Right ventricle myocardium inferior (tissue), 1 donor: ENCODE results near the gene RIOX2. TPM values are rescaled to one million over a fixed set of nuclear protein-coding genes. Genes with fewer than 3 reads are reported as not detected.
"Not testable (repeated sequence)": the region's sequence is repeated elsewhere in the genome, so short reads cannot be mapped to it uniquely, and the experiment has no call there.

Experiments used
- ATAC-seq: fragments of 200-7000 bp; cut with Tn5 transposase; one replicate; pipeline ENCODE4 v1.9.1; 2020; ENCODE audit warnings: mild to moderate bottlenecking, moderate library complexity
- DNase-seq: peaks from one replicate; pipeline ENCODE4 v3.0.0; 2021; ENCODE audit errors: missing footprints
- intact Hi-C: fragments of 100-400 bp; cut with DNase I; formaldehyde crosslinking; loops from one replicate; pipeline ENCODE4 v1.11.0; 2022
- long read RNA-seq: library from polyadenylated mRNA; unstranded; transcript quantifications from one replicate; pipeline ENCODE4 v2.0.0, GENCODE V29; 2021
- total RNA-seq: library from RNA; stranded (reverse); fragmentation: NEBNext Ultra II Directional; extraction: Animal tissue kit (Norgen Biotek cat#: 25700); gene quantifications from one replicate; pipeline ENCODE4 v1.2.1, GENCODE V29; 2021
- donor health status: DM: no; HTN: yes; CAD: no; lungs with severe emphysema.

RIOX2 gene
- total RNA-seq: 13.2 TPM
- long read RNA-seq, transcript RIOX2-203 (10 exons, 2,341 nt): major isoform, 7 of 17 reads
- long read RNA-seq, partial matches to known transcripts: 2 of 17 reads
- long read RNA-seq, other reads (novel, unspliced or antisense): 8 of 17 reads

DNA sequence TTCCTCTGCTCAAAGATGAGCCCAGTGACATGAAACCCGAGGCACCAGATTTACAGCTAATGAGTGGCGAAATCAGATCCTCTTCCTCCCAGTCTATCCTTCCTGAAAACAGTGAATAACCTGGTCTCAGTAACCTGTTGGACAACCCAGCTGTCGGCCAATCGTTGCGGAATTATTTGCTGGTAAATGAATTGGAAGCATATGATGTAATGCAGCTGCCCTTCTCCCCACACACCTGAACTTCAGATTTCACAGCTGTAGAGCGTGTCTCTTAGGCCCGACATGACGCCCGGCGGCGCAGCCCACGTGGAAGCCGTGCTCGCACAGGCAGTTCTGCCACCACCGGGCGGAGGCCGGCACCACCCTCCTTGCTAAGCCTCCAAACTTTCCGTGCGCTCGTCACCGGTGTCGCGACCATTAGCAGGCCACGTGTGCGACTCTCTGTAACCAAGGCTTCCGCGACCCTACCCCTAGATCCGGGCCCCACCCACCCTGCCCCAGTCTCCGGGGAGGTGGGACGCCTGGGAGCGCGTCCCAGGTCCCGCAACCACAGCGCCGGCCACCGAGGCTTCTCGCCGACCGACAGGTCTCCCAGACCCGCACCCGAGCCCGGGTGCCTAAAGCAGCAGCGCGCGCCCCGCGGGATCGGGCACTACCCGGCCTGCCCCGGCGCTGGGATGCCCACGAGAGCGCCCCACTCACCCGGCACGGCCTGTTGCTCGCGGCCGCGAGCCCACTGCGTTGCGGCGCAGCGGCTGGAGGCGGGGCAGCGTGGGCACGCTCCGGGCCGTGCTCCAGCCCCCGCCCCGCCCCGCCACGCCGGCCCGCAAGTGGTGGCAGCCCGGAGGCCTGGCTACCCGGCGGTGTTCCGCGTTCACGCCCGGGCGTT is at the start of gene RIOX2:
TSS of gene RIOX2 (minus strand) at position 753 of the 889 bp plus-strand sequence. CDS start 4,838 bp downstream, outside the sequence.
- intact Hi-C loops: loop anchor here (5.0 kb wide), 2 partner anchors 45 to 150 kb away; partner anchors contain the start of gene CRYBG3
- DNase-seq: peak; percentile 91
- peak; percentile 97 for ATAC-seq

DNA sequence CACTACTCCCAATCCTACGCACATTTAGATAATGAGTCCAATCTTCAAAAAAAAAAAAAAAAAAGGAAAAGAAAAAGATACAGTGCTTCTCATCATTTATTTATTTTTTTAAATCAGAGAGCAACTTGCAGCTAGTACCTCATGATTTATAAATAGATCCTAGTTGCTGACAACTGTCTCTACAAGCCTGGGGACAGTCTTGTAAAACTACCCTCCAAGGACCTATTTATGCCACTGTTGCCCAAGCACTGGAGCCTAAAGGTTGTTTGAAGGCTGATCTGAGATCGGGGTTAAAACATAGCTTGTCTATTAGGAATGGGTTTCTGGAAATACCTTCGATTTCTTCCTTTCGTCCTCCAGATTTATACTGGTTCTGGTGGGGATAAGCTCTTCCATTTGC is 48.2 kb upstream of the RIOX2 start:
- DNase-seq (no peak), ATAC-seq (no peak)
- intact Hi-C loops: no loop called here

- DNase-seq: no peak
- ATAC-seq: no peak
- intact Hi-C loops: loop anchor here (5.0 kb wide), 1 partner anchor 46 kb away; the partner anchor contains the start of gene RIOX2
Measured at GRCh38 chr3:98018301-98018700, 46.1 kb upstream of the RIOX2 start.

- no peak for ATAC-seq
- intact Hi-C loops: no loop called here
Measured at GRCh38 chr3:98014268-98014585, 42.0 kb upstream of the RIOX2 start.

DNA sequence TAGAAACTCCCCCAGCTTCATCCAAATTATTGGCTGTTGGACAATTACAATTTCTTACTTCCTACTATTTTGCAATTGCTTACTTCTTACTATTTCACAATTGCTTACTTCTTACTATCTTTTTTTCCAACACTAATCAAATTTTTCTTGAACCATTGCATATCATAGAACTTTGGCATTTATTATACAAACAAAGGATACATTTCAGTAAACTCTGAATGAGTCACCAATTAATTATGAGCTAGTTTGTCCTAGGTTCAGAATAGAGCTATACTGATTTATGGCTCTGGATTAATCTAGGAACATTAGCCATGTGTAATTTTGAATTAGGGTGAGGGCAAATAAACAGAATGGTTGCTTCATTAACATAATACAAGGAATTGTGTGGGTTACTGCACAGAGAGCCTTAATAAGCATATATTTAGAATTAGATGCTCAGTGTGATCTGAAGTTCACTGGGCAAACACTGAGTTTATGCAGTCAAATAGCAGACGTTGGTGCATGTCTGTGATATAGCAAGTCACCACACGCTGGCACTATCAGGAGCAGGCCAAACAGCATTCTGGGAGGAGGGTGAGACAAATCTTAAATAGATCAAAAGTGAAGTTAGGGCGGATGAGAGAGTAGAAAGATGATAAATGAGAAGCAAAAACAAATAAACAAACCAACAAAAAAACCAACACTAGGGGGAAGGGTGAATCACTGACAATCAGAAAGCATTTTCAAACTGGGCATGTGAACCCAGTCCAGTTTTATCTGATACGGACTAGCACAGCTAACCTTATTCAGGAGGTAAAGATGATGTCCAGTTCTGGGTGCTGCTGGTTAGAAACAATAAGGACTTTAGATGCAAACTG is 41.4 kb upstream of the RIOX2 start:
- intact Hi-C loops: no loop called here
- ATAC-seq (peak; percentile 27), DNase-seq (no peak)

More at GRCh38 chr3:98014268-98014585, 42.0 kb upstream of the RIOX2 start:
- DNase-seq: no peak

DNA sequence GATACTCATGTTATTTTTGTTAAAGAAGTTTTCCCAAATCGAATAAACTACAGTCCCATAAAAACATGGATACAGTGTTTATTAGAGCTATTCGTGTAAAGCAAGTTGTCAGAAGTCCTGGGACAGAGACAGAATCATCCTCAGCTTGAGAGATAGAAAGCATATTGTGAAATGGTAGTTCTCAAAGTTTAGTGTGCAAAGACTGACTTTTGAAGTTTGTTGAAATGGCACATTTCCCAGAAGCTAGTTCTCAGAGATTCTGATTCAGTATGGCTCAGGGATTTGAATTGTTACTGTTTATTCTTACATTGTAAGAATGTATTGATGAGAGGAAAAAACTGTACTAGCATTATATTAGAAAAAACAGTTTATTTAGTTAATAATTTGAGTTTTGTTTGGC is 40.7 kb upstream of the RIOX2 start:
- intact Hi-C loops: no loop called here
- no peak for DNase-seq
- peak; percentile 61 for ATAC-seq

DNA sequence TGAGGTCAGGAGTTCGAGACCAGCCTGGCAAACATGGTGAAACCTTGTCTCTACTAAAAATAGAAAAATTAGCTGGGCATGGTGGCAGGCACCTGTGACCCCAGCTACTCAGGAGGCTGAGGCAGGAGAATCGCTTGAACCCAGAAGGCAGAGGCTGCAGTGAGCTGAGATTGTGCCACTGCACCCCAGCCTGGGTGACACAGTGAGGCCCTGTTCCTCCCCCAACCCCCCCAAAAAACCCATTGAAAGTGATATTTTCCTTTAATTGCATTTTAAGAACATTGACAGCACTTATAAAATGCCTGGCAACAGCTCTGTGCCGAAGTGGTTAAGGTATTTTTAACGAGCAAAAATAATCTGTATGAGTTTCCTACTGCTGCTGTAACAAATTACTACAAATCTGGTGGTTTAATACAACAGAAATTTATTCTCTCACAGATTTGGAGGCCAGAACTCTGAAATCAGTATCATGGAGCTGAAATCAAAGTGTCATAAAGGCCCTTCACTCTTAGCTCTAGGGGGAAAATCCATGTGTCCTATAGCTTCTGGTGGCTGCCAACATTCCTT is 38.7 kb upstream of the RIOX2 start:
- intact Hi-C loops, ATAC-seq, DNase-seq: not testable (repeated sequence)

DNA sequence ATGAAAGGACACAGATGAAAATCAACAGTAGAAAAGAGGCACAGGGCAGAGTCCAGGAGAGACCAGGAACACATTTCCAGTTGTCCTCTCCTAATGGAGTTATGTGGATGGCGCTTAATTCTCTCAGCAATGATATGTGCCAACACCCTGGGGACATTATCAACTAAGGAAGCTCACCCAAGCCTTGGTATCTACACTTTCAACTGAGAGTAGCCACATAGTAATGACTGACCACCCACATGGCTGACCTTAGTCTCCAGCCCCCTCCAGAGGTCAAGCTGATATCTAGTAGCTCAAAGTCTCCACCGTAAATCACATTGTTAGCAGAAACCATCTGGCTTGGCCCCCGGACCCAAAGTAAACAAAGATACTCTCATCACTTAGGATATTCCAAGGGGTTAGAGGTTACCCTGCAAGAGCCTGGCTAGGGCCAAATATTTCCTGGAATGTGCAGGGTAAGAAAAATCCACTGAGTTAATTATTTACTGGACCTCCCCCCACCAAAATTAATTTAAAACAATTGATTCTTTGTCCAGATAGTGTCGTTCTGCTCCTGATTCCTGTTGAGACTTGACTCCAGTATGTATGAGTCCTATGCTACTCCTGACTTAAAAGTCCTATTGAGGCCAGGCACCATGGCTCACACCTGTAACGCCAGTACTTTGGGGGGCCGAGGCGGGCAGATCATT is 38.1 kb upstream of the RIOX2 start:
- DNase-seq (no peak), ATAC-seq (no peak)
- intact Hi-C loops: no loop called here

DNA sequence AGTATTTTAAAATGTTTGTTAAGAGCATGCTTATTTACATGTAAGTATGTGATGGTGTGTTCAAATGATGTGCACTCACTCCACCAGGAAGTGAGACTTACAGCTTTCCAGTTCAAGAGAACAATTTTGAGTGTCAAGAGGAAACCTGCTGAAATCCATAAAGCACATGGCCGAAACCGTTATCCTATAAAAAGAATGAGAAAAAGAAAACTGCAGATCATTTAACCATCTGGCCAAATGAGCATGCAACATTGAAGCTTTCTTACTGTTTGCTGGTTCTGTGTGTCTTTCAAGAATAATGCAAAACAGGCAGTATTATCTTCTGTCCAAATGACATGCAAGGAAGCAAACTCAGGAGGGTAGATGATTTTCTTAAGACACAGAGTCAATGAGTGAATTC is 36.6 kb upstream of the RIOX2 start:
- ATAC-seq: no peak
- DNase-seq: no peak
- intact Hi-C loops: no loop called here

DNA sequence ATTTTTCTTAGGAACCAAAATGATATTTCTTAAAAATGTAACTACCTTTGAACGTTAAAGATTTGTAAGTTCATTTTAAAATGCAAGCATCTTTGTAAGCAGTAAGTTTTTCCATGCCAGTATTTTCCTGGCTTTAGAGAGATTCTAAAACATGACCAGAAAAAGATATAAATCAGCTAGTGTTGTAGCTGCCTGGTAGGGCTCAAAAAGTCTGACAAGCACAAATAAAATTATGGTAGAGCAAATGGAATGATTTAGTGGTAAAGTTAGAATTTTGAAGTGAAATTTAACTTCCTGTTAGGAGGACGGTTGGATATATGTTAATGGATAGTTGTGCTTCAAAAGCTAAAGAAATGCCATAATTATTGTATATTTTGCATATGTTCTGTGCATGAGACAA is 33.2 kb upstream of the RIOX2 start:
- no peak for DNase-seq
- intact Hi-C loops: no loop called here
- ATAC-seq: no peak

GRCh38 chr3:98004721-98005120 is 32.5 kb upstream of the RIOX2 start:
- no peak for ATAC-seq

GRCh38 chr3:98003306-98003969 is 31.2 kb upstream of the RIOX2 start:
- no peak for ATAC-seq
- DNase-seq: no peak
- intact Hi-C loops: no loop called here

More at GRCh38 chr3:98004721-98005120, 32.5 kb upstream of the RIOX2 start:
- intact Hi-C loops: no loop called here
- DNase-seq: no peak

- no peak for ATAC-seq
- no peak for DNase-seq
- intact Hi-C loops: no loop called here
Measured at GRCh38 chr3:98002717-98003116, 30.5 kb upstream of the RIOX2 start.

- no peak for ATAC-seq
- no peak for DNase-seq
- intact Hi-C loops: no loop called here
Measured at GRCh38 chr3:97999994-98000393, 27.8 kb upstream of the RIOX2 start.

DNA sequence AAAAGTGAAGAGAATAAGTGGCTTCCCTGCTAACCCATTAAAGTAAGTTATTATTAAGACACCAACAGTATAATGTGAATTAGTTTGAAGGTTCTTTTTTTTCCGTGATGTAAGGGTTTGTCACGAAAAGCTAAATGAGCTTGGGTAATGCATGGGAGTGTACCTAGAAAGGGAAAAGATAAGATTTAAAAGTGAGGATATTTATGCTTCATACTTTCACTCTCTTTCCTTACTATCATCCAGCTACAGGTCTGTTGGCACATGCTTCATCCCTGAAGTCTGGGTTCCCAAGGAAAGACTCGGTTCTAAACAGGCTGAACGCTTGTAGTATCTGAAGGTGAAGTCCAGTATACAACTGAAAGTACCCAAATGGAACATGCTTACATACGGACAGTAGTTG is 26.9 kb upstream of the RIOX2 start:
- intact Hi-C loops: no loop called here
- DNase-seq (no peak), ATAC-seq (no peak)

DNA sequence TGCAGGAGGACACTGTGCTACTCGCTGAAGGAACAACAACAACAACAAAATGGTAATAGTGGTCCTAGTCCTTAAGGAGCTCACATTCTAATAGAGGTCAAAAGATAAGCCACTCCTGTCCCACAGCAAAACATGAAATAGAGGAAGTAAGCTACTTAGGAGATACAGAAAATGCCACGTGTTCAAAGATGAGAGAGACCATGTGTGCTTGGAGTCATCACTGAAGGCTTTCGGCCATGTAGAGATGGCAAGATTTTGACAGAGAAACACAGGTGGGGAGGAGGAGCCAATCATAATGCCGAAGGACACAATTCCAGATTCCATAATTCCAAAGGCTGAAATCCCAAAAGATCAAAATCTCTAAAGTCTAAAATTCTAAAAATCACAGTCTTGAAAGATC is 24.8 kb upstream of the RIOX2 start:
- intact Hi-C loops: no loop called here
- DNase-seq: no peak
- ATAC-seq: no peak

- ATAC-seq (no peak), DNase-seq (no peak)
- intact Hi-C loops: no loop called here
Measured at GRCh38 chr3:97994328-97994945, 22.2 kb upstream of the RIOX2 start.

- DNase-seq (no peak), ATAC-seq (no peak)
- intact Hi-C loops: no loop called here
Measured at GRCh38 chr3:97993526-97993925, 21.3 kb upstream of the RIOX2 start.
